Small intestine (tissue), 7 donors: ENCODE data around the gene RAB3B. TPM values are rescaled to one million over a fixed set of nuclear protein-coding genes. Genes with fewer than 3 reads are reported as not detected.

Experiments
- DNase-seq, 2 donors: peaks; one replicate each; pipeline versions ENCODE4 v3.0.0 to v3.0.0-alpha.2; 2013
- FAIRE-seq: peaks from 2 replicates; lab custom pipeline; 2012; peaks lifted over from hg19 to GRCh38; lab: Jason Lieb, UNC
- H3K27ac ChIP-seq, 3 donors: one replicate each; pipeline ENCODE4 v1.5.1; 2013; ENCODE audit warnings: low read length in 2 of 3, mild to moderate bottlenecking in 2 of 3, control low read depth in 1 of 3, inconsistent platforms in 1 of 3, low read depth in 1 of 3, moderate library complexity in 1 of 3
- H3K27me3 ChIP-seq, 3 donors: one replicate each; pipeline ENCODE4 v1.6.1; 2013; ENCODE audit warnings: low read length in 3 of 3, inconsistent platforms in 1 of 3; ENCODE audit not compliant: control insufficient read depth in 3 of 3, insufficient read depth in 3 of 3
- H3K36me3 ChIP-seq, 3 donors: one replicate each; pipeline ENCODE4 v1.6.1; 2013; ENCODE audit warnings: low read length in 3 of 3, inconsistent platforms in 1 of 3, low read depth in 1 of 3, mild to moderate bottlenecking in 1 of 3, moderate library complexity in 1 of 3; ENCODE audit not compliant: control insufficient read depth in 3 of 3, insufficient read depth in 2 of 3
- H3K4me1 ChIP-seq, 3 donors: one replicate each; pipeline ENCODE4 v1.6.1; 2013; ENCODE audit warnings: low read length in 2 of 3, inconsistent platforms in 1 of 3, low read depth in 1 of 3, mild to moderate bottlenecking in 1 of 3, moderate library complexity in 1 of 3; ENCODE audit not compliant: control insufficient read depth in 3 of 3, insufficient read depth in 2 of 3
- H3K4me3 ChIP-seq, 3 donors: one replicate each; pipeline ENCODE4 v1.5.1; 2013; ENCODE audit warnings: low read length in 3 of 3, control low read depth in 1 of 3, inconsistent platforms in 1 of 3, low read depth in 1 of 3, mild to moderate bottlenecking in 1 of 3, moderate library complexity in 1 of 3
- H3K9me3 ChIP-seq, 2 donors: one replicate each; pipeline ENCODE4 v1.6.1; 2013; ENCODE audit warnings: low read depth in 1 of 2, low read length in 1 of 2; ENCODE audit not compliant: control insufficient read depth in 2 of 2, insufficient read depth in 1 of 2
- WGBS, 3 donors: extraction: QIAGEN DNeasy Blood & Tissue Kit; methylation state at CpG; one replicate each; pipeline ENCODE4 v1.1.7; 2013; 5-methylcytosine and 5-hydroxymethylcytosine counted together
- polyA plus RNA-seq, 4 donors: library from polyadenylated mRNA; stranded (reverse) in 3 of 4; unstranded in 1 of 4; fragments of 200-250 nt in 3 of 4; fragments of 120-200 nt in 1 of 4; gene quantifications; one replicate each; pipeline versions ENCODE4 v1.2.1 to v1.2.3, GENCODE V29; 2013
- donor health status: healthy with polysubstance abuse.
- donor health status: control.
- donor health status: control.
- donor health status: Bipolar disorder and iron deficiency.
- donor health status: healthy.

RAB3B gene
- polyA plus RNA-seq, 4 donors = 0.22 to 4.6 (median 1.6) TPM

GRCh38 chr1:51912881-51913280 lies 77.6 kb downstream of the RAB3B start:
- Histone ChIP-seq H3K27ac (no peak overlapping the region), H3K4me1 (no peaks in the 10 kb centered on the region), H3K36me3 (no peaks in the 10 kb centered on the region), H3K9me3 (no peaks in the 10 kb centered on the region), H3K27me3 (peaks cover 0 to 6% (median 0%) of the 10 kb centered on the region in 3 donors), H3K4me3 (no peak overlapping the region)
- no peak for DNase-seq
- no peak for FAIRE-seq
- 79 to 84% (median 84%) methylated on average over 7 of the region's 7 CpGs for WGBS, 3 donors

- Histone ChIP-seq H3K36me3 (no peaks in the 10 kb centered on the region), H3K9me3 (no peaks in the 10 kb centered on the region), H3K27me3 (peaks cover 0 to 3% (median 0%) of the 10 kb centered on the region in 3 donors), H3K4me1 (no peaks in the 10 kb centered on the region), H3K27ac (no peak overlapping the region), H3K4me3 (no peak overlapping the region)
- WGBS, 3 donors = 65 to 84% (median 81%) methylated on average over 4 of the region's 4 CpGs
- FAIRE-seq (no peak), DNase-seq (no peak)
These were observed 80.1 kb downstream of the RAB3B start for GRCh38 chr1:51910221-51911000.

GRCh38 chr1:51908499-51908898 lies 82.0 kb downstream of the RAB3B start:
- 55 to 76% (median 58%) methylated on average over 2 of the region's 2 CpGs for WGBS, 3 donors
- Histone ChIP-seq H3K4me3 (no peak overlapping the region), H3K36me3 (no peaks in the 10 kb centered on the region), H3K27ac (no peak overlapping the region), H3K27me3 (peaks cover 0 to 3% (median under 1%) of the 10 kb centered on the region in 3 donors), H3K9me3 (no peaks in the 10 kb centered on the region), H3K4me1 (no peaks in the 10 kb centered on the region)
- no peak for FAIRE-seq
- DNase-seq = no peak

GRCh38 chr1:51907079-51907702 lies 83.3 kb downstream of the RAB3B start:
- Histone ChIP-seq H3K27me3 (peaks cover 0 to 4% (median 3%) of the 10 kb centered on the region in 3 donors), H3K36me3 (no peaks in the 10 kb centered on the region), H3K4me1 (no peaks in the 10 kb centered on the region), H3K27ac (no peak overlapping the region), H3K4me3 (no peak overlapping the region), H3K9me3 (no peaks in the 10 kb centered on the region)
- no peak for DNase-seq
- no peak for FAIRE-seq
- WGBS, 3 donors = 53 to 70% (median 62%) methylated on average over 4 of the region's 4 CpGs

GRCh38 chr1:51906306-51907078 lies 84.0 kb downstream of the RAB3B start:
- no peak overlapping the region for H3K27ac ChIP-seq
- H3K9me3 ChIP-seq = no peaks in the 10 kb centered on the region
- H3K4me1 ChIP-seq = no peaks in the 10 kb centered on the region
- H3K4me3 ChIP-seq = no peak overlapping the region
- peaks cover 0 to 5% (median 4%) of the 10 kb centered on the region in 3 donors for H3K27me3 ChIP-seq
- 60 to 70% (median 65%) methylated on average over 4 of the region's 4 CpGs for WGBS, 3 donors
- no peaks in the 10 kb centered on the region for H3K36me3 ChIP-seq
- DNase-seq (no peak), FAIRE-seq (no peak)

GRCh38 chr1:51902456-51902855 lies 88.0 kb downstream of the RAB3B start:
- 76 to 85% (median 80%) methylated on average over 5 of the region's 5 CpGs for WGBS, 3 donors
- H3K36me3 ChIP-seq = no peaks in the 10 kb centered on the region
- H3K4me3 ChIP-seq = no peak overlapping the region
- no peak for FAIRE-seq
- no peaks in the 10 kb centered on the region for H3K4me1 ChIP-seq
- H3K27me3 ChIP-seq = peaks cover 0 to 9% (median 5%) of the 10 kb centered on the region in 3 donors
- no peaks in the 10 kb centered on the region for H3K9me3 ChIP-seq
- H3K27ac ChIP-seq = no peak overlapping the region
- no peak for DNase-seq

GRCh38 chr1:51901151-51901550 lies 89.3 kb downstream of the RAB3B start:
- no peaks in the 10 kb centered on the region for H3K4me1 ChIP-seq
- no peaks in the 10 kb centered on the region for H3K36me3 ChIP-seq
- peaks cover 0 to 9% (median 6%) of the 10 kb centered on the region in 3 donors for H3K27me3 ChIP-seq
- H3K9me3 ChIP-seq = no peaks in the 10 kb centered on the region
- no peak for DNase-seq
- H3K4me3 ChIP-seq = no peak overlapping the region
- no peak overlapping the region for H3K27ac ChIP-seq
- FAIRE-seq = no peak
- WGBS, 3 donors = 82 to 95% (median 93%) methylated on average over 4 of the region's 4 CpGs

- 73 to 79% (median 78%) methylated on average over 10 of the region's 10 CpGs for WGBS, 3 donors
- H3K27ac ChIP-seq = no peak overlapping the region
- H3K4me3 ChIP-seq = no peak overlapping the region
- peaks cover 0 to 9% (median 8%) of the 10 kb centered on the region in 3 donors for H3K27me3 ChIP-seq
- FAIRE-seq (no peak), DNase-seq (no peak)
- H3K9me3 ChIP-seq = no peaks in the 10 kb centered on the region
- H3K4me1 ChIP-seq = no peaks in the 10 kb centered on the region
- H3K36me3 ChIP-seq = no peaks in the 10 kb centered on the region
These were observed 91.5 kb downstream of the RAB3B start for GRCh38 chr1:51899022-51899421.
